K562 (cell line): ENCODE measurements around the gene CFAP53. TPM values are rescaled to one million over a fixed set of nuclear protein-coding genes. Genes with fewer than 3 reads are reported as not detected.

Experiments
- ATAC-seq: fragments of 200-7000 bp; cut with Tn5 transposase; 3 replicates; pipeline ENCODE4 v1.9.1; 2020; ENCODE audit warnings: moderate library complexity
- BruUV-seq: library from RNA; stranded (reverse); fragments of 400-500 nt; replicated peaks from 2 replicates; lab custom pipeline; 2021; lab: Mats Ljungman, UMichigan
- CTCF ChIA-PET: fragments of 300-600 bp; formaldehyde crosslinking; extraction: SDS; loops from one replicate; lab custom pipeline; 2021; ENCODE audit warnings: low intra/inter-chr PET ratio; lab: Yijun Ruan, JAX
- POLR2A ChIA-PET: fragments of 300-600, 350-650 bp; sonication (Branson Sonifier 250); formaldehyde crosslinking; extraction: SDS; loops from one replicate; lab custom pipeline; 2021; ENCODE audit warnings: antibody characterized with exemption, inconsistent platforms; lab: Yijun Ruan, JAX
- DNase-seq, 4 experiments: peaks; one replicate each; pipeline versions ENCODE4 v3.0.0 to v3.0.0-alpha.2; 2011 to 2018; ENCODE audit warnings: low spot score in 3 of 4, mixed read lengths in 3 of 4; ENCODE audit errors: extremely low read depth in 1 of 4
- FAIRE-seq: peaks from 2 replicates; lab custom pipeline; 2011; peaks lifted over from hg19 to GRCh38; lab: Jason Lieb, UNC
- H2AFZ ChIP-seq: 2 replicates; pipeline ENCODE4 v1.6.0; 2011; ENCODE audit warnings: low read depth, low read length, control low read depth, inconsistent platforms
- H3K27ac ChIP-seq: fragments of 200-600 bp; 3 replicates; pipeline ENCODE4 v1.8.0; 2011; ENCODE audit warnings: low read depth, mild to moderate bottlenecking, control low read depth, inconsistent platforms, low read length, moderate library complexity, mixed read lengths; ENCODE audit errors: extremely low read depth
- H3K27me3 ChIP-seq, 2 experiments: fragments of 300-600 bp in 1 of 2; 2 replicates in 1 of 2; 3 replicates in 1 of 2; pipeline versions ENCODE4 v1.6.0 to v1.8.0; 2011; ENCODE audit warnings: inconsistent platforms in 2 of 2, low read length in 2 of 2, mild to moderate bottlenecking in 1 of 2, mixed read lengths in 1 of 2, moderate library complexity in 1 of 2; ENCODE audit not compliant: control insufficient read depth in 2 of 2, insufficient read depth in 2 of 2
- H3K36me3 ChIP-seq: fragments of 300-600 bp; 3 replicates; pipeline ENCODE4 v1.8.0; 2011; ENCODE audit warnings: mild to moderate bottlenecking, low read length, inconsistent platforms; ENCODE audit not compliant: control insufficient read depth, insufficient read depth
- H3K4me1 ChIP-seq, 2 experiments: fragments of 200-600 bp in 1 of 2; replicated peaks in 1 of 2; 2 replicates in 1 of 2; 3 replicates in 1 of 2; pipeline versions ENCODE4 v1.5.1 to v1.8.0; 2011; ENCODE audit warnings: inconsistent platforms in 2 of 2, low read length in 2 of 2, mild to moderate bottlenecking in 1 of 2, mixed read lengths in 1 of 2, moderate library complexity in 1 of 2; ENCODE audit not compliant: control insufficient read depth in 2 of 2, insufficient read depth in 2 of 2
- H3K4me2 ChIP-seq: 2 replicates; pipeline ENCODE4 v1.6.1; 2011; ENCODE audit warnings: low read length, control low read depth, inconsistent platforms, mixed read lengths; ENCODE audit not compliant: insufficient read depth
- H3K4me3 ChIP-seq: fragments of 200-600 bp; sonication (generic), shearing (Covaris generic); 2 replicates; pipeline ENCODE4 v1.5.1; 2016; ENCODE audit warnings: control low read depth, inconsistent platforms
- H3K79me2 ChIP-seq: fragments of 200-600 bp; 3 replicates; pipeline ENCODE4 v1.8.0; 2011; ENCODE audit warnings: low read length, inconsistent platforms; ENCODE audit not compliant: control insufficient read depth, insufficient read depth
- H3K9ac ChIP-seq, 2 experiments: 2 replicates each; pipeline versions ENCODE4 v1.6.0 to v1.6.1; 2011; ENCODE audit warnings: low read depth in 2 of 2, low read length in 2 of 2, control low read depth in 1 of 2, inconsistent platforms in 1 of 2, mild to moderate bottlenecking in 1 of 2, mixed read lengths in 1 of 2; ENCODE audit not compliant: insufficient read depth in 1 of 2
- H3K9me1 ChIP-seq: one replicate; pipeline ENCODE4 v1.6.0; 2011; ENCODE audit warnings: inconsistent platforms, mild to moderate bottlenecking, low read length, moderate library complexity; ENCODE audit not compliant: control insufficient read depth, insufficient read depth
- H3K9me3 ChIP-seq: replicated peaks from 2 replicates; pipeline ENCODE4 v1.5.1; 2011; ENCODE audit warnings: low read depth, low read length, inconsistent platforms; ENCODE audit not compliant: control insufficient read depth, insufficient read depth
- H4K20me1 ChIP-seq: replicated peaks from 2 replicates; pipeline ENCODE4 v1.6.1; 2011; ENCODE audit warnings: low read length, inconsistent platforms, mixed read lengths; ENCODE audit not compliant: control insufficient read depth, insufficient read depth
- WGBS: fragments of 100-300 bp; shearing (Covaris generic); methylation state at CpG from one replicate; pipeline ENCODE4 v1.1.6; 2016; ENCODE audit warnings: low coverage, mixed read lengths; ENCODE audit not compliant: insufficient coverage; ENCODE audit errors: missing lambda C conversion rate; 5-methylcytosine and 5-hydroxymethylcytosine counted together
- in situ Hi-C: fragments of 300-500 bp; cut with MboI; formaldehyde crosslinking; loops from 4 replicates; pipeline ENCODE4 v1.15.0; 2018; ENCODE audit warnings: inconsistent platforms, mixed read lengths
- intact Hi-C: fragments of 100-400 bp; cut with micrococcal nuclease; formaldehyde crosslinking; loops from 2 replicates; pipeline ENCODE4 v1.14.2; 2022
- polyA plus RNA-seq, 8 experiments: library from polyadenylated mRNA; depleted of rRNA in 4 of 8; stranded (reverse) in 5 of 8; unstranded in 3 of 8; fragments of >200 nt; fragmentation: Nextera tagmentation in 2 of 8; fragmentation: Illumina TruSeq in 1 of 8; extraction: Ambion mirVana in 2 of 8; extraction: Trizol in 1 of 8; gene quantifications; 2 replicates each; pipeline versions ENCODE4 v1.2.1 to v1.2.3, GENCODE V29; 2011 to 2014; ENCODE audit warnings: inconsistent platforms in 1 of 8, missing spikeins in 1 of 8
- total RNA-seq, 7 experiments: library from RNA; depleted of rRNA in 6 of 7; stranded (reverse); fragments of >200 nt in 6 of 7; fragmentation: Illumina TruSeq in 2 of 7; extraction: Trizol in 2 of 7; gene quantifications; 2 replicates each; pipeline versions ENCODE4 v1.2.1 to v1.2.3, GENCODE V29; 2011 to 2021; ENCODE audit warnings: low replicate concordance in 1 of 7
- TF ChIP-seq, protein P1 (sequence below): sonication (generic); formaldehyde crosslinking; IDR thresholded peaks from 2 replicates; pipeline ENCODE4 v1.8.0; 2022; ENCODE audit warnings: mild to moderate bottlenecking, missing genetic modification reagents

Gene CFAP53
- total and polyA plus RNA-seq, 9 of the 15 experiments (the other 6 are each of a cell fraction or from before 2014, with no cell fraction given), result 0.21 to 1.9 (median 1.2) TPM

DNA sequence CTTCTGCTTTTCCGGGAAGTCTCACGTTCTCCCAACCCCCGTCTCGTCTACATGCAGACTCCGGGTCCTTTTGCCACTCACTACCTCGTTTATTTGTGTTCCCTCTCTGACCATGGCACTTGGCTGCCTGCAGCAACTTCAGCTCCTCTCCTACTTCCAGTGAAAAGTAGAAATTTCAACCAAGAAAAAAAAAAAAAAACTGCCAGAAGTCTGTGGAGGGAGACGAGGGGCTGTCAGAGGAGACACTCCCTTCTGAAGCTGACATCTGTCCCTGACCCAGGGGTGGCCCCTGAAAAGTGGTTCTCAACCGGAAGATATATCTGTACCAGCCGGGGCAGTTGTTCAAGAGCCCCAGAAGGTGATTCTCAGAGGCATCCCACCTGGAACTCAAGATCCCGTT is 70.6 kb downstream of the CFAP53 start:
- ChIA-PET CTCF (interaction anchor here (0.7 to 1.1 kb wide), 3 partner anchors 139 to 330 kb away, joined by 3 to 5 read pairs (median 4); no protein-coding TSS in a partner anchor), POLR2A (interaction anchor here (0.7 to 2.2 kb wide), 2 partner anchors 9 to 86 kb away, joined by 3 to 7 read pairs; partner anchors contain the start of gene MBD1)
- no TSS peak for BruUV-seq
- DNase-seq (no peak), ATAC-seq (no peak), FAIRE-seq (no peak)
- intact Hi-C loops (loop anchor here (10.0 kb wide), 1 partner anchor 141 kb away; no protein-coding TSS in a partner anchor), in situ Hi-C loops (no loop called here)
- no peaks in the 10 kb centered on the region for H3K9me3 ChIP-seq
- 7% methylated on average over 3 of the region's 10 CpGs for WGBS
- no peaks in the 10 kb centered on the region for H3K9me1 ChIP-seq
- peaks cover 0 to 26% of the 10 kb centered on the region in 2 experiments; a peak in 2 of 5 replicates for H3K27me3 ChIP-seq
- H3K27ac ChIP-seq, result no peak overlapping the region
- peaks cover 0 to 13% of the 10 kb centered on the region in 2 experiments; a peak in 1 of 5 replicates for H3K4me1 ChIP-seq
- H3K4me2 ChIP-seq, result no peak overlapping the region
- H3K36me3 ChIP-seq, result no peaks in the 10 kb centered on the region
- TF ChIP-seq, protein P1, sequence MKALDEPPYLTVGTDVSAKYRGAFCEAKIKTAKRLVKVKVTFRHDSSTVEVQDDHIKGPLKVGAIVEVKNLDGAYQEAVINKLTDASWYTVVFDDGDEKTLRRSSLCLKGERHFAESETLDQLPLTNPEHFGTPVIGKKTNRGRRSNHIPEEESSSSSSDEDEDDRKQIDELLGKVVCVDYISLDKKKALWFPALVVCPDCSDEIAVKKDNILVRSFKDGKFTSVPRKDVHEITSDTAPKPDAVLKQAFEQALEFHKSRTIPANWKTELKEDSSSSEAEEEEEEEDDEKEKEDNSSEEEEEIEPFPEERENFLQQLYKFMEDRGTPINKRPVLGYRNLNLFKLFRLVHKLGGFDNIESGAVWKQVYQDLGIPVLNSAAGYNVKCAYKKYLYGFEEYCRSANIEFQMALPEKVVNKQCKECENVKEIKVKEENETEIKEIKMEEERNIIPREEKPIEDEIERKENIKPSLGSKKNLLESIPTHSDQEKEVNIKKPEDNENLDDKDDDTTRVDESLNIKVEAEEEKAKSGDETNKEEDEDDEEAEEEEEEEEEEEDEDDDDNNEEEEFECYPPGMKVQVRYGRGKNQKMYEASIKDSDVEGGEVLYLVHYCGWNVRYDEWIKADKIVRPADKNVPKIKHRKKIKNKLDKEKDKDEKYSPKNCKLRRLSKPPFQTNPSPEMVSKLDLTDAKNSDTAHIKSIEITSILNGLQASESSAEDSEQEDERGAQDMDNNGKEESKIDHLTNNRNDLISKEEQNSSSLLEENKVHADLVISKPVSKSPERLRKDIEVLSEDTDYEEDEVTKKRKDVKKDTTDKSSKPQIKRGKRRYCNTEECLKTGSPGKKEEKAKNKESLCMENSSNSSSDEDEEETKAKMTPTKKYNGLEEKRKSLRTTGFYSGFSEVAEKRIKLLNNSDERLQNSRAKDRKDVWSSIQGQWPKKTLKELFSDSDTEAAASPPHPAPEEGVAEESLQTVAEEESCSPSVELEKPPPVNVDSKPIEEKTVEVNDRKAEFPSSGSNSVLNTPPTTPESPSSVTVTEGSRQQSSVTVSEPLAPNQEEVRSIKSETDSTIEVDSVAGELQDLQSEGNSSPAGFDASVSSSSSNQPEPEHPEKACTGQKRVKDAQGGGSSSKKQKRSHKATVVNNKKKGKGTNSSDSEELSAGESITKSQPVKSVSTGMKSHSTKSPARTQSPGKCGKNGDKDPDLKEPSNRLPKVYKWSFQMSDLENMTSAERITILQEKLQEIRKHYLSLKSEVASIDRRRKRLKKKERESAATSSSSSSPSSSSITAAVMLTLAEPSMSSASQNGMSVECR (CRISPR knock-in tag), result no peak
- no peaks in the 10 kb centered on the region for H4K20me1 ChIP-seq
- no peak overlapping the region for H3K9ac ChIP-seq
- no peak overlapping the region for H2AFZ ChIP-seq
- H3K79me2 ChIP-seq, result no peaks in the 10 kb centered on the region
- no peak overlapping the region for H3K4me3 ChIP-seq
